Tibial artery (tissue), 4 donors: Measurements from ENCODE around the gene UCK2.

Experiments
- DNase-seq, 2 donors: peaks; one replicate each; pipeline ENCODE4 v3.0.0-alpha.2; 2019
- H3K27ac ChIP-seq, 2 donors: fragments of 200-600 bp; sonication (generic) in 1 of 2; 1 replicate in 1 of 2; 2 replicates in 1 of 2; pipeline ENCODE4 v1.5.1; 2018 to 2019; ENCODE audit warnings: mild to moderate bottlenecking in 1 of 2
- H3K27me3 ChIP-seq, 2 donors: fragments of 200-600 bp; sonication (generic) in 1 of 2; one replicate each; pipeline versions ENCODE4 v1.5.1 to v1.6.0; 2016 to 2019
- H3K36me3 ChIP-seq, 3 donors: fragments of 200-600 bp; sonication (generic) in 2 of 3; one replicate each; pipeline ENCODE4 v1.5.1; 2016 to 2019; ENCODE audit warnings: mild to moderate bottlenecking in 2 of 3
- H3K4me1 ChIP-seq, 4 donors: fragments of 200-600 bp; sonication (generic) in 2 of 4; 1 replicate in 3 of 4; 2 replicates in 1 of 4; pipeline ENCODE4 v1.5.1; 2016 to 2019
- H3K4me3 ChIP-seq, 2 donors: fragments of 200-600 bp; sonication (generic) in 1 of 2; 1 replicate in 1 of 2; 2 replicates in 1 of 2; pipeline ENCODE4 v1.5.1; 2018 to 2019; ENCODE audit warnings: mild to moderate bottlenecking in 2 of 2
- H3K9me3 ChIP-seq, 3 donors: fragments of 200-600 bp; sonication (generic) in 1 of 3; one replicate each; pipeline ENCODE4 v1.5.1; 2016 to 2019
- intact Hi-C: fragments of 100-400 bp; cut with DNase I; formaldehyde crosslinking; loops from one replicate; pipeline ENCODE4 v1.15.0; 2023; ENCODE audit warnings: low total_unique reads
- TF ChIP-seq, protein P1 (sequence below), 2 experiments: fragments of 200-600 bp in 1 of 2; fragments of 450-650 bp in 1 of 2; IDR thresholded peaks; one replicate each; pipeline ENCODE4 v1.5.1; 2017 to 2019; ENCODE audit warnings: antibody characterized with exemption in 2 of 2, mild to moderate bottlenecking in 1 of 2, moderate library complexity in 1 of 2

UCK2 gene

DNA sequence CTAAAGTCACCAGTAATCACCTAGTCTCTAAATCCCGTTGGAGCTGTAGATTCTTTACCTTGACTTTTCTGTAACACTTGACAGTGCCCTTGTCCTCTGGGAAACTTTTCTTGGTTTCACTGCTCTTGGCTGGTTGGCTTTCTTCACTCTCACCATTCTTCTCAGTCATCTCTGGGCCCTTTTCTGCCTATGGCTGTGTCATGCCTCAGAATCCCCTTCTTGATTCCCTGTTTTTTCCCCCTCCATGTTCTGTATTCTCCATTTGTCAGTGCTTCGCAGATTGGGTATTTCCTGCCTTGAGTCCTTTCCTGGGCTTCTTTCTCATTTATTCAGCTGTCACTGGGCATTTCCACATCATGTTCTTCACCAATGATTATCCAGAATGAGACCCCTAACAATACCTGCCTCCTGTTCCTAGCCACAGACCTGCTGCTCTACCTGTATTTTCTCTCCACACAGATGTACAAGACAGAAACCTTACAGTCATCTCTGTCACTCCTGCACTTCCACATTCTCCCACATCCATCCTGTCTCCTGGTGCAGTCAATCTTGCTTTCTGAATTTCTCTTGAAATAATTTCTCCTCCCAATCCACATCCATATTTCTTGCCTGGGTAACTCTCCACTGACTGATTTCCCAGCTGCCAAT lies 14.7 kb downstream of the UCK2 start:
- no peak overlapping the region for H3K27ac ChIP-seq
- no peak overlapping the region for H3K4me3 ChIP-seq
- intact Hi-C loops, result no loop called here
- no peak for DNase-seq
- H3K36me3 ChIP-seq, result no peaks in the 10 kb centered on the region
- H3K9me3 ChIP-seq, result no peaks in the 10 kb centered on the region
- TF ChIP-seq, protein P1, sequence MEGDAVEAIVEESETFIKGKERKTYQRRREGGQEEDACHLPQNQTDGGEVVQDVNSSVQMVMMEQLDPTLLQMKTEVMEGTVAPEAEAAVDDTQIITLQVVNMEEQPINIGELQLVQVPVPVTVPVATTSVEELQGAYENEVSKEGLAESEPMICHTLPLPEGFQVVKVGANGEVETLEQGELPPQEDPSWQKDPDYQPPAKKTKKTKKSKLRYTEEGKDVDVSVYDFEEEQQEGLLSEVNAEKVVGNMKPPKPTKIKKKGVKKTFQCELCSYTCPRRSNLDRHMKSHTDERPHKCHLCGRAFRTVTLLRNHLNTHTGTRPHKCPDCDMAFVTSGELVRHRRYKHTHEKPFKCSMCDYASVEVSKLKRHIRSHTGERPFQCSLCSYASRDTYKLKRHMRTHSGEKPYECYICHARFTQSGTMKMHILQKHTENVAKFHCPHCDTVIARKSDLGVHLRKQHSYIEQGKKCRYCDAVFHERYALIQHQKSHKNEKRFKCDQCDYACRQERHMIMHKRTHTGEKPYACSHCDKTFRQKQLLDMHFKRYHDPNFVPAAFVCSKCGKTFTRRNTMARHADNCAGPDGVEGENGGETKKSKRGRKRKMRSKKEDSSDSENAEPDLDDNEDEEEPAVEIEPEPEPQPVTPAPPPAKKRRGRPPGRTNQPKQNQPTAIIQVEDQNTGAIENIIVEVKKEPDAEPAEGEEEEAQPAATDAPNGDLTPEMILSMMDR (IDR thresholded peaks at IDR 0.05), result no peak
- H3K4me1 ChIP-seq, result peaks cover 0 to 17% (median 5%) of the 10 kb centered on the region in 4 donors
- H3K27me3 ChIP-seq, result no peaks in the 10 kb centered on the region

GRCh38 chr1:165842671-165843129 lies 15.3 kb downstream of the UCK2 start:
- intact Hi-C loops, result no loop called here
- TF ChIP-seq, protein P1 (IDR thresholded peaks at IDR 0.05), result no peak
- Histone ChIP-seq H3K27ac (no peak overlapping the region), H3K9me3 (no peaks in the 10 kb centered on the region), H3K4me1 (peaks cover 0 to 17% (median 5%) of the 10 kb centered on the region in 4 donors), H3K4me3 (no peak overlapping the region), H3K36me3 (no peaks in the 10 kb centered on the region), H3K27me3 (no peaks in the 10 kb centered on the region)
- no peak for DNase-seq

GRCh38 chr1:165843304-165843703 lies 15.9 kb downstream of the UCK2 start:
- DNase-seq, result no peak
- TF ChIP-seq, protein P1 (IDR thresholded peaks at IDR 0.05), result no peak
- Histone ChIP-seq H3K9me3 (no peaks in the 10 kb centered on the region), H3K27me3 (no peaks in the 10 kb centered on the region), H3K4me3 (no peak overlapping the region), H3K36me3 (no peaks in the 10 kb centered on the region), H3K27ac (no peak overlapping the region), H3K4me1 (peaks cover 0 to 17% (median 5%) of the 10 kb centered on the region in 4 donors)
- intact Hi-C loops, result no loop called here

DNA sequence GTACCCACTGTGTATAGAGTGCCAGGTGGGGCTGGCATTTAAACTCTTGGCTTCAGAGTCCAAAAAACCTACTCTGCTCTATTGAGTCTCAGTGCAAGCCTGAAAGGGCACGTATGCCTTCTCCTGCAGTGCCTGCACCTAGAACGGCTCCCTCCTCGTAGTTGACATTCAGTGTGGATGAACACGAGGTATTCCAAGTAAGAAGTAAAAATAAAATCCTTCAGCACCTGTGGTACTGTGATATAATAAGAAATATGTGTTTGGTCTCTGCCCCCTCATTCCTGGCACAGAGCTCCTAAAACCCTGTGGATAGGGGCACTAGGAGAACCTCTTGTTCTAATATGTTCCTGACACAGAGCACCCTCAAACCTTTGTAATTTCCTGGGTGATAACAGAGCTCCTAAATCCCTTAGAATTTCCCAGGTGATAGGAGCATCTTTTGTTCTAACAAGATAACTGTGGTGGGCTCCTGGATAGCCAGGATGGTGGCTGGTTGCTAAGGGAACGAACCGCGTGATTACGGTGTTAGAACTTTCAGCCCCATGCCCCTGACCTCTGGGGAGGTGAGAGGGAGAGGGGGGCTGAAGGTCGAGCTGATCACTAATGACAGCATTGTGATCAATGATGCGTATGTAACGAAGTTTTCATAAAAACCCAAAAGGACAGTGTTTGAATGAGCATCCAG lies 16.8 kb downstream of the UCK2 start:
- no peaks in the 10 kb centered on the region for H3K27me3 ChIP-seq
- H3K36me3 ChIP-seq, result no peaks in the 10 kb centered on the region
- no peak for DNase-seq
- TF ChIP-seq, protein P1 (IDR thresholded peaks at IDR 0.05), result no peak
- no peaks in the 10 kb centered on the region for H3K9me3 ChIP-seq
- intact Hi-C loops, result no loop called here
- H3K27ac ChIP-seq, result no peak overlapping the region
- peaks cover 0 to 17% (median 5%) of the 10 kb centered on the region in 4 donors for H3K4me1 ChIP-seq
- no peak overlapping the region for H3K4me3 ChIP-seq

DNA sequence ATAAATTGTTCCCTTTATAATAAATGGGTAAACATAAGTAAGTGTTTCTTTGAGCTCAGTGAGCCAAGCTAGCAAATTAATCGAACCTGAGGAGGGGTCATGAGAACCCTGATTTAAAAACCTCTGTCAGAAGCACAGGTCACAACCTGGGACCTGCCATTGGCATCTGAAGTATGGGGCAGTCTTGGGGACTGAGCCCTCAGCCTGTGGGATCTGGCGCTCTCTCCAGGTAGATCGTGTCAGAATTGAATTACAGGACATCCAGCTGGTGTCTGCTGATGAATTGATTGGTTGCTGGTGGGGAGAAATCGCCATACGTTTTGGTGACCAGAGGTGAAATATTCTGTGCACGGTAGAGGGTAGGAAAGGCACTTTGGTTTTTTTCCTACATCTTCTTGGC lies 17.5 kb downstream of the UCK2 start:
- Histone ChIP-seq H3K27me3 (no peaks in the 10 kb centered on the region), H3K27ac (no peak overlapping the region), H3K9me3 (no peaks in the 10 kb centered on the region), H3K36me3 (no peaks in the 10 kb centered on the region), H3K4me1 (peaks cover 0 to 17% (median 5%) of the 10 kb centered on the region in 4 donors), H3K4me3 (no peak overlapping the region)
- TF ChIP-seq, protein P1 (IDR thresholded peaks at IDR 0.05), result no peak
- no peak for DNase-seq
- intact Hi-C loops, result no loop called here
